Left lung (tissue), 10 donors: ENCODE measurements around the gene GYPE. TPM values are rescaled to one million over a fixed set of nuclear protein-coding genes. Genes with fewer than 3 reads are reported as not detected.
"Not testable (repeated sequence)": the region's sequence is repeated elsewhere in the genome, so short reads cannot be mapped to it uniquely, and the experiment has no call there.

ENCODE experiments used
- ATAC-seq: fragments of 200-7000 bp; cut with Tn5 transposase; one replicate; pipeline ENCODE4 v1.9.1; 2020; ENCODE audit warnings: moderate library complexity
- DNase-seq, 4 donors: peaks; one replicate each; pipeline ENCODE4 v3.0.0-alpha.2; 2013 to 2020
- H3K27ac ChIP-seq, 2 donors: fragments of 200-600 bp; sonication (generic) in 1 of 2; one replicate each; pipeline versions ENCODE4 v1.5.0 to v1.8.0; 2020 to 2021
- H3K27me3 ChIP-seq, 2 donors: fragments of 200-600 bp; sonication (generic) in 1 of 2; one replicate each; pipeline versions ENCODE4 v1.5.0 to v1.8.0; 2020 to 2021
- H3K36me3 ChIP-seq, 2 donors: fragments of 200-600 bp; sonication (generic) in 1 of 2; one replicate each; pipeline versions ENCODE4 v1.5.0 to v1.8.0; 2020 to 2021
- H3K4me1 ChIP-seq, 2 donors: fragments of 200-600 bp; one replicate each; pipeline ENCODE4 v1.8.0; 2021
- H3K4me3 ChIP-seq, 2 donors: fragments of 200-600 bp; sonication (generic) in 1 of 2; one replicate each; pipeline versions ENCODE4 v1.5.0 to v1.8.0; 2020 to 2021; ENCODE audit warnings: mild to moderate bottlenecking in 1 of 2
- H3K9me3 ChIP-seq, 2 donors: fragments of 200-600 bp; sonication (generic) in 1 of 2; one replicate each; pipeline versions ENCODE4 v1.5.0 to v1.8.0; 2020 to 2021
- intact Hi-C, 2 donors: fragments of 100-400 bp; cut with DNase I; formaldehyde crosslinking; loops; one replicate each; pipeline versions ENCODE4 v1.11.2 to v1.14.2; 2022
- polyA plus RNA-seq, 6 donors: library from polyadenylated mRNA; unstranded; fragments of 120-200 nt; gene quantifications; one replicate each; pipeline ENCODE4 v1.2.1, GENCODE V29; 2013; ENCODE audit not compliant: insufficient read length in 6 of 6
- total RNA-seq, 2 donors: library from RNA; stranded (reverse); fragmentation: NEBNext Ultra II Directional; extraction: Animal tissue kit (Norgen Biotek cat#: 25700); gene quantifications; one replicate each; pipeline ENCODE4 v1.2.1, GENCODE V29; 2021
- TF ChIP-seq, protein P1 (sequence below), 2 donors: fragments of 200-600 bp; sonication (generic) in 1 of 2; IDR thresholded peaks; one replicate each; pipeline versions ENCODE4 v1.5.0 to v1.8.0; 2021; ENCODE audit warnings: antibody characterized with exemption in 2 of 2
- donor health status: DM: no; HTN: yes; CAD: no.
- donor health status: DM: no; HTN: no; CAD: no.

The GYPE gene
- total and polyA plus RNA-seq, 8 donors, result 1.2 to 23.1 (median 15.3) TPM

- Histone ChIP-seq H3K27ac (no peak overlapping the region), H3K4me3 (no peak overlapping the region), H3K4me1 (no peaks in the 10 kb centered on the region), H3K27me3 (no peaks in the 10 kb centered on the region), H3K36me3 (no peaks in the 10 kb centered on the region), H3K9me3 (no peaks in the 10 kb centered on the region)
- intact Hi-C loops, result no loop called here
- ATAC-seq (no peak), DNase-seq (no peak)
- TF ChIP-seq, protein P1, sequence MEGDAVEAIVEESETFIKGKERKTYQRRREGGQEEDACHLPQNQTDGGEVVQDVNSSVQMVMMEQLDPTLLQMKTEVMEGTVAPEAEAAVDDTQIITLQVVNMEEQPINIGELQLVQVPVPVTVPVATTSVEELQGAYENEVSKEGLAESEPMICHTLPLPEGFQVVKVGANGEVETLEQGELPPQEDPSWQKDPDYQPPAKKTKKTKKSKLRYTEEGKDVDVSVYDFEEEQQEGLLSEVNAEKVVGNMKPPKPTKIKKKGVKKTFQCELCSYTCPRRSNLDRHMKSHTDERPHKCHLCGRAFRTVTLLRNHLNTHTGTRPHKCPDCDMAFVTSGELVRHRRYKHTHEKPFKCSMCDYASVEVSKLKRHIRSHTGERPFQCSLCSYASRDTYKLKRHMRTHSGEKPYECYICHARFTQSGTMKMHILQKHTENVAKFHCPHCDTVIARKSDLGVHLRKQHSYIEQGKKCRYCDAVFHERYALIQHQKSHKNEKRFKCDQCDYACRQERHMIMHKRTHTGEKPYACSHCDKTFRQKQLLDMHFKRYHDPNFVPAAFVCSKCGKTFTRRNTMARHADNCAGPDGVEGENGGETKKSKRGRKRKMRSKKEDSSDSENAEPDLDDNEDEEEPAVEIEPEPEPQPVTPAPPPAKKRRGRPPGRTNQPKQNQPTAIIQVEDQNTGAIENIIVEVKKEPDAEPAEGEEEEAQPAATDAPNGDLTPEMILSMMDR (IDR thresholded peaks at IDR 0.05), result no peak
Measured at GRCh38 chr4:143883529-143883928, 21.8 kb downstream of the GYPE start.

- Histone ChIP-seq H3K4me1 (no peaks in the 10 kb centered on the region), H3K36me3 (no peaks in the 10 kb centered on the region), H3K4me3 (no peak overlapping the region), H3K27ac (no peak overlapping the region), H3K9me3 (no peaks in the 10 kb centered on the region), H3K27me3 (no peaks in the 10 kb centered on the region)
- no peak for DNase-seq
- intact Hi-C loops, result no loop called here
- TF ChIP-seq, protein P1 (IDR thresholded peaks at IDR 0.05), result no peak
- no peak for ATAC-seq
Measured at GRCh38 chr4:143882892-143883291, 22.5 kb downstream of the GYPE start.

GRCh38 chr4:143879561-143879960, 25.8 kb downstream of the GYPE start:
- H3K4me3 ChIP-seq, H3K9me3 ChIP-seq, H3K27me3 ChIP-seq, H3K27ac ChIP-seq, intact Hi-C loops, H3K36me3 ChIP-seq, H3K4me1 ChIP-seq, DNase-seq, ATAC-seq: not testable (repeated sequence)

- H3K27me3 ChIP-seq, ATAC-seq, intact Hi-C loops, H3K9me3 ChIP-seq, DNase-seq, H3K4me1 ChIP-seq, H3K4me3 ChIP-seq, H3K27ac ChIP-seq, H3K36me3 ChIP-seq: not testable (repeated sequence)
Measured at GRCh38 chr4:143875357-143875756, 30.0 kb downstream of the GYPE start.

DNA sequence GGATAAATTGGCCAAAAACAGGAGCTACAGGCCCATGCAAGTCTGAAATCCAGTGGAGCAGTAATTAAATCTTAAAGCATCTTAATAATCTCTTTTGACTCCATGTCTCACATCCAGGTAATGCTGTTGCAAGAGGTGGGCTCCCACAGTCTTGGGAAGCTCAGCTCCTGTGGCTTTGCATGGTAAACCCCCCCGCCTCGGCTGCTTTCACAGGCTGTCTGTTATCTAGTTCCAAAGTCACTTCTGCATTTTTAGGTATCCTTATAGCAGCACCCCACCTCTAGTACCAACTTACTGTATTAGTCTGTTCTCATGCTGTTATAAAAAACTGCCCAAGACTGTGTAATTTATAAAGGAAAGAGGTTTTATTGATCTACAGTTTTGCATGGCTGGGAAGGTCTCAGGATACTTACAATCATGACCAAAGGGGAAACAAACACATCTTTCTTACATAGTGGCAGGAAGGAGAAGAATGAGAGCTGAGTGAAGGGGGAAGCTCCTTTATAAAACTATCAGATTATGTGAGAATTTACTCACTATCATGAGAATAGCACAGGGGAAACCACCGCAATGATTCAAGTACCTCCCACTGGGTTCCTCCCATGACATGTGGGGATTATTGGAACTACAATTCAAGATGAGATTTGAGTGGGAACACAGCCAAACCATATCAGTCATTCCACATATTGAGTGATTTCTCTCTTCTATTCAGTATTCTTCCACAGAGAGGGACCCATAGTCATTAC, 34.7 kb downstream of the GYPE start:
- intact Hi-C loops, H3K36me3 ChIP-seq, H3K9me3 ChIP-seq, H3K27ac ChIP-seq, DNase-seq, ATAC-seq, H3K27me3 ChIP-seq, H3K4me1 ChIP-seq, H3K4me3 ChIP-seq: not testable (repeated sequence)

DNA sequence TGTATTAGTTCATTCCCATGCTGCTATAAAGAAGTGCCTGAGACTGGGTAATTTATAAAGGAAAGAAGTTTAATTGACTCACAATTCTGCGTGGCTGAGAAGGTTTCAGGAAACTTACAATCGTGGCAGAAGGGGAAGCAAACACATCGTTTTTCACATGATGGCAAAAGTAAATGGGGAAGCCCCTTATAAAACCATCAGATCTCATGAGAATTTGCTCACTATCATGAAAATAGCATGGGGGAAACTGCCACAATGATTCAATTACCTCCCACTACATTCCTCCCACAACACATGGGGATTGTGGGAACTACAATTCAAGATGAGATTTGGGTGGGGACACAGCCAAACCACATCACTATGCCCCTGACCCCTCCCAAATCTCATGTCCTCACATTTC, 35.4 kb downstream of the GYPE start:
- H3K36me3 ChIP-seq, H3K27ac ChIP-seq, DNase-seq, ATAC-seq, H3K27me3 ChIP-seq, H3K4me1 ChIP-seq, intact Hi-C loops, H3K4me3 ChIP-seq, H3K9me3 ChIP-seq: not testable (repeated sequence)

DNA sequence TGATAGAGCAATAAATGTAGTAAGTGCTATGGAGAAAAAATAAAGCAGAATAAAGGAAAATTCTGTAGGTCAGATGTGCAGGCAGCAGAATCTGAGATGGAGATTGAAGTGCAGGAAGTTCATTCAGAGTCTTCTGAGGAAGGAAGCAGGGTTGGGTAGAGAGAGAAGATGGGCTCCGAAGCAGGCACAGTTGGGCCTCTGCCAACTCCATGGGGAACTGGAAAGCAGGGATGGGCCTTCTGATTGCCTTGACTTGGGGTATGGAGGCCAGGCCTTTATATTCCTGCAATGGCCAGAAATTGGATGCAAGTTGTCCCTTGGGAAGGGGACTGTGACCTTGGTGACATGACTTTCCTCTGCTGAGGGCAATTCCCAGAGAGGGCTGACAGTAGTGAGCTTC, 42.6 kb downstream of the GYPE start:
- H3K9me3 ChIP-seq, H3K4me1 ChIP-seq, DNase-seq, intact Hi-C loops, H3K36me3 ChIP-seq, H3K27ac ChIP-seq, ATAC-seq, H3K27me3 ChIP-seq, H3K4me3 ChIP-seq: not testable (repeated sequence)

GRCh38 chr4:143858456-143858855, 46.9 kb downstream of the GYPE start:
- TF ChIP-seq, protein P1 (IDR thresholded peaks at IDR 0.05), result no peak
- ATAC-seq, result no peak
- Histone ChIP-seq H3K4me3 (no peak overlapping the region), H3K27ac (no peak overlapping the region), H3K27me3 (no peaks in the 10 kb centered on the region), H3K4me1 (no peaks in the 10 kb centered on the region), H3K9me3 (no peaks in the 10 kb centered on the region), H3K36me3 (no peaks in the 10 kb centered on the region)
- intact Hi-C loops, result no loop called here
- no peak for DNase-seq

- H3K36me3 ChIP-seq, DNase-seq, H3K27me3 ChIP-seq, H3K9me3 ChIP-seq, H3K4me3 ChIP-seq, ATAC-seq, H3K27ac ChIP-seq, intact Hi-C loops, H3K4me1 ChIP-seq: not testable (repeated sequence)
Measured at GRCh38 chr4:143857391-143858336, 47.7 kb downstream of the GYPE start.

DNA sequence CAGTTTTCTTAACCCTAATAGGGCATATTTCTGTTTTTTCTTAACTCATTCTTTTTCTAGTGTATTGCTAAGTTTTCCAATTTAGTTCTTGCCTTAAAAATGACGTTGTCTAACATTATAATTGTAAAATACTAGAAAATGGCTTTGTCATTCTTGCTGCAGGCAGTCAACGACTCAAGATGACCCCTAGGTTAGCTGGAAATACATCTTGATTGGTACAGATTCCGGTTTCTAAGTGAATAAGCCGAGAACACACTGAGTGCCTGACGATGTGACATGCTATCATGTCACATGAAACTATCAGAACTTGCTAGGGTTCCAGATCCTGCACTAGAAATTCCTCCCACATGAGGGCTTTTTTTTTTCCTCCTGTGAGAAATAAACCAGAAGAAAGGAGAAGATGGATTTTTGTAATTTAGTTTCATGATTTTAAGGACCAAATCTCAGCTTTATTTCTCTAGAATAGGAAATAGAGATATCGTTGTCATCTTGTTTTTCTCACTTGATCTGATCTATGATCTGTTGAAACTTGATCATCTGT, 49.3 kb downstream of the GYPE start:
- H3K36me3 ChIP-seq, H3K9me3 ChIP-seq, H3K4me1 ChIP-seq, H3K27ac ChIP-seq, intact Hi-C loops, H3K27me3 ChIP-seq, H3K4me3 ChIP-seq, ATAC-seq, DNase-seq: not testable (repeated sequence)
